Sigmoid colon (tissue), 4 donors: Measurements from ENCODE around the gene AQP1.

Source experiments
- CTCF ChIP-seq, 4 experiments: fragments of 450-650 bp in 3 of 4; fragments of 200-600 bp in 1 of 4; IDR thresholded peaks; one replicate each; pipeline ENCODE4 v1.5.1; 2016 to 2019; ENCODE audit warnings: antibody characterized with exemption in 4 of 4, mild to moderate bottlenecking in 3 of 4, moderate library complexity in 2 of 4
- EP300 ChIP-seq, 4 donors: sonication (generic); formaldehyde crosslinking; IDR thresholded peaks; one replicate each; pipeline ENCODE4 v1.6.1; 2017; ENCODE audit warnings: antibody characterized with exemption in 4 of 4
- POLR2A ChIP-seq, 2 donors: fragments of 450-650 bp; IDR thresholded peaks; one replicate each; pipeline ENCODE4 v1.6.1; 2016; ENCODE audit warnings: antibody characterized with exemption in 2 of 2, mild to moderate bottlenecking in 2 of 2, moderate library complexity in 2 of 2
- POLR2AphosphoS5 ChIP-seq, 4 donors: sonication (generic); formaldehyde crosslinking; IDR thresholded peaks; one replicate each; pipeline ENCODE4 v1.6.1; 2017; ENCODE audit warnings: antibody characterized with exemption in 4 of 4

DNA sequence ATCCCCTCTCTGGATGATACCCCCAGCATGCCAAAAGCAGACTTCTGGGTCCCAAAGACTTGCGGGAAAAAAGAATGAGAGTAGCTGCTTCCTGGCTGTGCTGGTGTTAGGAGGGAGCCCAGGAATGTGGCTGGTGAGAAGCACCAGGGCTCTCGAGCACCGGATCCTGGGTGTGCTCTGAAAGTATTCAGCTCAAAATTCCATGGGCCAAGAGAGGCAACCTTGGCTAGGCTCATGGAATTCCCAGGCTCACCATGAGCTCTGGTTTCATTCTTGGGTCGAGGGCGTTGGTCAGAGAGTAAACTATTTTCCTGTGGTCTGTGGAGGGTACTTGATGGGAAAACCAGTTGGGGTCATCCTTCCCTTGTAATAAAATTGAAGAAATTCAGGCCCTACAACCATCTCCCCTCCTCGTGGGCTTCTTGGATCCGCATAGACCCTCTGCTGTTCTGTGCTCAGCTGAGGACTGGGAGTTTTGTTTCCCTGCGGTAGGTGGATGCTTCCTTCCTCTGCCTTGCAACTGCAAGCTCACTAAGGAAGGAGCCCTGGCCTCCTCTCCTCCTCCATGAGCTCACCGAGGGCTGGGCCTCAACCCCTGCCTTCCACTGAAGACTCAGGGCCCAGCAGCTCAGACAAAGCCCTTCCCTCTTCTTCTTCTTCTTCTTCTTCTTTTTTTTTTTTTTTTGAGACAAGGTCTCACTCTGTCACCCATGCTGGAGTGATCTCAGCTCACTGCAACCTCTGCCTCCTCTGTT lies 34.5 kb upstream of the AQP1 start:
- no peak for TF ChIP-seq EP300 (IDR thresholded peaks at IDR 0.05)
- no peak for TF ChIP-seq CTCF (IDR thresholded peaks at IDR 0.05)
- TF ChIP-seq POLR2AphosphoS5 (IDR thresholded peaks at IDR 0.05) = no peak
- no peak for TF ChIP-seq POLR2A (IDR thresholded peaks at IDR 0.05)
